Caco-2 (cell line): ENCODE results near the gene RAD50. TPM values are rescaled to one million over a fixed set of nuclear protein-coding genes. Genes with fewer than 3 reads are reported as not detected.

ENCODE experiments used
- BruUV-seq: library from RNA; stranded (reverse); fragments of 400-500 nt; replicated peaks from 2 replicates; lab custom pipeline; 2021; lab: Mats Ljungman, UMichigan
- CTCF ChIA-PET: fragments of 300-600 bp; sonication (Branson Sonifier 250); formaldehyde crosslinking; loops from one replicate; lab custom pipeline; 2022; ENCODE audit warnings: antibody characterized with exemption; lab: Charles Lee
- POLR2A ChIA-PET: fragments of 300-600 bp; sonication (Branson Sonifier 250); formaldehyde crosslinking; loops from one replicate; lab custom pipeline; 2022; ENCODE audit warnings: antibody characterized with exemption; lab: Charles Lee
- DNase-seq, 2 experiments: peaks; one replicate each; pipeline versions ENCODE4 v3.0.0 to v3.0.0-alpha.2; 2020 to 2022
- H3K27me3 ChIP-seq: replicated peaks from 2 replicates; pipeline ENCODE4 v1.6.0; 2011; ENCODE audit warnings: low read length; ENCODE audit not compliant: control insufficient read depth, insufficient read depth
- H3K36me3 ChIP-seq: 2 replicates; pipeline ENCODE4 v1.5.1; 2011; ENCODE audit warnings: low read length; ENCODE audit not compliant: control insufficient read depth, insufficient read depth
- H3K4me1 ChIP-seq: fragments of 250-450 bp; sonication (Bioruptor Pico); 2 replicates; pipeline ENCODE4 v1.5.1; 2020; ENCODE audit warnings: mild to moderate bottlenecking
- H3K4me3 ChIP-seq: 2 replicates; pipeline ENCODE4 v1.5.1; 2011; ENCODE audit warnings: low read depth, mild to moderate bottlenecking, control low read depth, low read length
- H3K9me3 ChIP-seq: fragments of 250-450 bp; sonication (Bioruptor Pico); 2 replicates; pipeline ENCODE4 v1.5.1; 2020; ENCODE audit warnings: mild to moderate bottlenecking, moderate library complexity
- H3K27ac Mint-ChIP-seq: one replicate; pipeline ENCODE4 v1.8.0; 2022; ENCODE audit warnings: mixed read lengths; ENCODE audit not compliant: unreplicated experiment
- H3K27me3 Mint-ChIP-seq: one replicate; pipeline ENCODE4 v1.8.0; 2022; ENCODE audit warnings: mixed read lengths; ENCODE audit not compliant: insufficient read depth, unreplicated experiment
- H3K36me3 Mint-ChIP-seq: one replicate; pipeline ENCODE4 v1.8.0; 2022; ENCODE audit warnings: mild to moderate bottlenecking, mixed read lengths; ENCODE audit not compliant: insufficient read depth, unreplicated experiment
- H3K4me1 Mint-ChIP-seq: one replicate; pipeline ENCODE4 v1.8.0; 2022; ENCODE audit warnings: low read depth, mixed read lengths; ENCODE audit not compliant: unreplicated experiment
- H3K4me3 Mint-ChIP-seq: one replicate; pipeline ENCODE4 v1.8.0; 2022; ENCODE audit warnings: mild to moderate bottlenecking, moderate library complexity, mixed read lengths; ENCODE audit not compliant: unreplicated experiment
- H3K9me3 Mint-ChIP-seq: one replicate; pipeline ENCODE4 v1.8.0; 2022; ENCODE audit warnings: mixed read lengths; ENCODE audit not compliant: unreplicated experiment
- intact Hi-C: fragments of 100-400 bp; cut with micrococcal nuclease; formaldehyde crosslinking; loops from one replicate; pipeline ENCODE4 v1.10.0; 2022; ENCODE audit not compliant: unreplicated experiment
- total RNA-seq: library from RNA; stranded (reverse); gene quantifications from 2 replicates; pipeline ENCODE4 v1.2.3, GENCODE V29; 2022
- TF ChIP-seq, protein P1 (sequence below), 2 experiments: fragments of 200-600 bp in 1 of 2; IDR thresholded peaks; 1 replicate in 1 of 2; 2 replicates in 1 of 2; pipeline versions ENCODE4 v1.5.1 to v1.8.0; 2011 to 2022; ENCODE audit warnings: antibody characterized with exemption in 1 of 2, control low read depth in 1 of 2, inconsistent platforms in 1 of 2, low read depth in 1 of 2, low read length in 1 of 2, mild to moderate bottlenecking in 1 of 2, moderate library complexity in 1 of 2; ENCODE audit not compliant: insufficient read depth in 1 of 2, severe bottlenecking in 1 of 2, unreplicated experiment in 1 of 2

The RAD50 gene
- total RNA-seq, 1 experiment from 2014 or later: 53.2 TPM

DNA sequence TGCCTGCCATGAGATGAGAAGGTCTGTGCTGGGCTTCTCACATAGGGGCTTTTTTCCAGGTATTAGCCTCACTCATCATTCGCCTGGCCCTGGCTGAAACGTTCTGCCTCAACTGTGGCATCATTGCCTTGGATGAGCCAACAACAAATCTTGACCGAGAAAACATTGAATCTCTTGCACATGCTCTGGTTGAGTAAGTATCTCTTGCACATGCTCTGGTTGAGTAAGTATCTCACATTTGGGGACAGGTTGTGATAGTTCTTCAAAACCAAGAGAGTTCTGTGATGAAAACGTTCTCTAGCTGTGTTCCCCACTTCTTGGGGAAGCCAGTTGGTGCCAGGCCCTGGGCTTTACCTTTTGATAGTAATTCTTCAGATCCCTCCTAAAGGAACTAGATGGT lies 83.8 kb downstream of the RAD50 start:
- Mint-ChIP-seq H3K27me3 (no peaks in the 10 kb centered on the region), H3K9me3 (no peaks in the 10 kb centered on the region), H3K4me3 (no peak overlapping the region), H3K27ac (no peak overlapping the region), H3K4me1 (no peaks in the 10 kb centered on the region), H3K36me3 (peaks cover 70% of the 10 kb centered on the region)
- BruUV-seq: no TSS peak
- TF ChIP-seq, protein P1, sequence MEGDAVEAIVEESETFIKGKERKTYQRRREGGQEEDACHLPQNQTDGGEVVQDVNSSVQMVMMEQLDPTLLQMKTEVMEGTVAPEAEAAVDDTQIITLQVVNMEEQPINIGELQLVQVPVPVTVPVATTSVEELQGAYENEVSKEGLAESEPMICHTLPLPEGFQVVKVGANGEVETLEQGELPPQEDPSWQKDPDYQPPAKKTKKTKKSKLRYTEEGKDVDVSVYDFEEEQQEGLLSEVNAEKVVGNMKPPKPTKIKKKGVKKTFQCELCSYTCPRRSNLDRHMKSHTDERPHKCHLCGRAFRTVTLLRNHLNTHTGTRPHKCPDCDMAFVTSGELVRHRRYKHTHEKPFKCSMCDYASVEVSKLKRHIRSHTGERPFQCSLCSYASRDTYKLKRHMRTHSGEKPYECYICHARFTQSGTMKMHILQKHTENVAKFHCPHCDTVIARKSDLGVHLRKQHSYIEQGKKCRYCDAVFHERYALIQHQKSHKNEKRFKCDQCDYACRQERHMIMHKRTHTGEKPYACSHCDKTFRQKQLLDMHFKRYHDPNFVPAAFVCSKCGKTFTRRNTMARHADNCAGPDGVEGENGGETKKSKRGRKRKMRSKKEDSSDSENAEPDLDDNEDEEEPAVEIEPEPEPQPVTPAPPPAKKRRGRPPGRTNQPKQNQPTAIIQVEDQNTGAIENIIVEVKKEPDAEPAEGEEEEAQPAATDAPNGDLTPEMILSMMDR (IDR thresholded peaks at IDR 0.05; ENCODE audit: insufficient read depth in 1 of 2, low read depth in 1 of 2, low read length in 1 of 2, severe bottlenecking in 1 of 2, unreplicated experiment in 1 of 2): no peak
- no peak overlapping the region for H3K4me3 ChIP-seq
- no peak for DNase-seq
- ChIA-PET POLR2A (interaction anchor here (0.6 kb wide), 1 partner anchor 173 kb away, joined by 3 read pairs; no protein-coding TSS in a partner anchor), CTCF (interaction anchor here (1.1 kb wide), 1 partner anchor 180 kb away, joined by 4 read pairs; no protein-coding TSS in a partner anchor)
- H3K4me1 ChIP-seq: no peaks in the 10 kb centered on the region
- H3K27me3 ChIP-seq: no peaks in the 10 kb centered on the region
- H3K9me3 ChIP-seq: no peaks in the 10 kb centered on the region
- no peaks in the 10 kb centered on the region; the same call in none of the 2 replicates for H3K36me3 ChIP-seq
- intact Hi-C loops: no loop called here

DNA sequence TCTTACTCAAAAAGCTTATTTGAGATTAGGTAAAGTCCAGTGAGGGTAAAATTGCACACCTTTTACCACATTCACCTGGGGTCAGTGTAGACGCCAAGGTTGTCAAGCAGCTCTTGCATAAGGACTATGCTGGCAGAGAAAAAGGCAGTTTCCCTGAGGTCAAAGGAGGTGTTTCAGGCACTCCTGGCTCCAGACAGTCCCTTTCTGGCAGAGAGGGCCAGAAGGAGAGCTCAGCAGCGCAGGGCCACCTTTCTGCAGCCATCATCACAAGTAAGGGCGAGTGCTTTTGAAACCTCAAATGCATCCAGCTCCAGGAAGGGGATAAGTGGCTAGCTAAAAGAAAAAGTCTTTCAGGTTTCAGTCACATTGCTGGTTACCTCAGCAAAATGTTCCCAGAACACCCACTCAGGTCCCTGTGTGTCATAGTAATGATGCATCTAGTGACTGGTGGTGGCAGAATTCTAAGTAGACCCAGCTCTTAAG lies 84.5 kb downstream of the RAD50 start:
- POLR2A ChIA-PET: no interaction called here
- BruUV-seq: no TSS peak
- no peaks in the 10 kb centered on the region for H3K27me3 ChIP-seq
- H3K27me3 Mint-ChIP-seq: no peaks in the 10 kb centered on the region
- CTCF ChIA-PET: interaction anchor here (1.1 kb wide), 1 partner anchor 179 kb away, joined by 4 read pairs; no protein-coding TSS in a partner anchor
- no peak overlapping the region for H3K4me3 ChIP-seq
- no peaks in the 10 kb centered on the region; the same call in none of the 2 replicates for H3K36me3 ChIP-seq
- no peaks in the 10 kb centered on the region for H3K9me3 ChIP-seq
- peaks cover 4% of the 10 kb centered on the region for H3K4me1 Mint-ChIP-seq
- no peaks in the 10 kb centered on the region for H3K9me3 Mint-ChIP-seq
- TF ChIP-seq, protein P1 (IDR thresholded peaks at IDR 0.05; ENCODE audit: insufficient read depth in 1 of 2, low read depth in 1 of 2, low read length in 1 of 2, severe bottlenecking in 1 of 2, unreplicated experiment in 1 of 2): no peak
- H3K36me3 Mint-ChIP-seq: peaks cover 68% of the 10 kb centered on the region
- H3K4me3 Mint-ChIP-seq: no peak overlapping the region
- DNase-seq: no peak
- peaks cover 1% of the 10 kb centered on the region for H3K4me1 ChIP-seq
- H3K27ac Mint-ChIP-seq: no peak overlapping the region
- intact Hi-C loops: no loop called here

DNA sequence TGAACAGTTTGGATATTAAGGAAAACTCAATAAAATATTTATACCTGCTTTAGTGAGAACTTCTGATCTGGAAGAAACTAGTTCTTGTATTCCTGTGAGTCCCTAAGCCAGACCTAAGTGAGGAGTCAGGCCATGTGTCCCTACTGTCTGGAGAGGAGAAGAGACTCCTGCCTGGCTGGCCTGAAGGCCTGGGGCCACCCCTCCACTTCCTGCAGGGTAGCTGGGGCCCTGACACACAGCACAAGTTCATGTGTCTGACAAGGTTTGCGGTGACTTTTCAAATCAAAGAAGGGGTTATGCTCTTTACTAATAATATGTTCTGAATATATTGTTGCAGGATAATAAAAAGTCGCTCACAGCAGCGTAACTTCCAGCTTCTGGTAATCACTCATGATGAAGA lies 85.1 kb downstream of the RAD50 start:
- ChIA-PET CTCF (interaction anchor here (1.1 kb wide), 1 partner anchor 178 kb away, joined by 4 read pairs; no protein-coding TSS in a partner anchor), POLR2A (no interaction called here)
- H3K27me3 Mint-ChIP-seq: no peaks in the 10 kb centered on the region
- intact Hi-C loops: no loop called here
- peaks cover 7% of the 10 kb centered on the region for H3K4me1 ChIP-seq
- H3K9me3 Mint-ChIP-seq: no peaks in the 10 kb centered on the region
- no peak for DNase-seq
- no peaks in the 10 kb centered on the region for H3K9me3 ChIP-seq
- no peak overlapping the region for H3K4me3 ChIP-seq
- H3K27me3 ChIP-seq: no peaks in the 10 kb centered on the region
- no peaks in the 10 kb centered on the region; the same call in none of the 2 replicates for H3K36me3 ChIP-seq
- H3K4me3 Mint-ChIP-seq: no peak overlapping the region
- TF ChIP-seq, protein P1 (IDR thresholded peaks at IDR 0.05; ENCODE audit: insufficient read depth in 1 of 2, low read depth in 1 of 2, low read length in 1 of 2, severe bottlenecking in 1 of 2, unreplicated experiment in 1 of 2): no peak
- peaks cover 10% of the 10 kb centered on the region for H3K4me1 Mint-ChIP-seq
- no TSS peak for BruUV-seq
- H3K36me3 Mint-ChIP-seq: peaks cover 63% of the 10 kb centered on the region
- no peak overlapping the region for H3K27ac Mint-ChIP-seq
